Stimulated activated effector memory CD8-positive, alpha-beta T cell treated with anti-CD3 and anti-CD28 coated beads, Interleukin-12 subunit alpha, Interleukin-12 subunit beta, amount 100 ng/mL, for 72 hours (primary cell): ENCODE measurements around the gene GFOD2.

Source experiments
- ATAC-seq: fragments of 150-1000 bp; cut with Tn5 transposase; 2 replicates; pipeline ENCODE4 v1.10.0; 2021
- DNase-seq, 2 donors: peaks; one replicate each; pipeline ENCODE4 v3.0.0; 2021 to 2022; ENCODE audit warnings: low spot score in 2 of 2
- H3K27ac Mint-ChIP-seq: one replicate; pipeline ENCODE4 v1.8.0; 2022; ENCODE audit warnings: mild to moderate bottlenecking, mixed read lengths
- H3K36me3 Mint-ChIP-seq: one replicate; pipeline ENCODE4 v1.8.0; 2022; ENCODE audit warnings: mild to moderate bottlenecking, mixed read lengths
- H3K4me1 Mint-ChIP-seq: one replicate; pipeline ENCODE4 v1.8.0; 2022; ENCODE audit warnings: mixed read lengths
- H3K4me3 Mint-ChIP-seq: one replicate; pipeline ENCODE4 v1.8.0; 2022; ENCODE audit warnings: mild to moderate bottlenecking, mixed read lengths
- H3K9me3 Mint-ChIP-seq: one replicate; pipeline ENCODE4 v1.8.0; 2022; ENCODE audit warnings: mixed read lengths

The GFOD2 gene

DNA sequence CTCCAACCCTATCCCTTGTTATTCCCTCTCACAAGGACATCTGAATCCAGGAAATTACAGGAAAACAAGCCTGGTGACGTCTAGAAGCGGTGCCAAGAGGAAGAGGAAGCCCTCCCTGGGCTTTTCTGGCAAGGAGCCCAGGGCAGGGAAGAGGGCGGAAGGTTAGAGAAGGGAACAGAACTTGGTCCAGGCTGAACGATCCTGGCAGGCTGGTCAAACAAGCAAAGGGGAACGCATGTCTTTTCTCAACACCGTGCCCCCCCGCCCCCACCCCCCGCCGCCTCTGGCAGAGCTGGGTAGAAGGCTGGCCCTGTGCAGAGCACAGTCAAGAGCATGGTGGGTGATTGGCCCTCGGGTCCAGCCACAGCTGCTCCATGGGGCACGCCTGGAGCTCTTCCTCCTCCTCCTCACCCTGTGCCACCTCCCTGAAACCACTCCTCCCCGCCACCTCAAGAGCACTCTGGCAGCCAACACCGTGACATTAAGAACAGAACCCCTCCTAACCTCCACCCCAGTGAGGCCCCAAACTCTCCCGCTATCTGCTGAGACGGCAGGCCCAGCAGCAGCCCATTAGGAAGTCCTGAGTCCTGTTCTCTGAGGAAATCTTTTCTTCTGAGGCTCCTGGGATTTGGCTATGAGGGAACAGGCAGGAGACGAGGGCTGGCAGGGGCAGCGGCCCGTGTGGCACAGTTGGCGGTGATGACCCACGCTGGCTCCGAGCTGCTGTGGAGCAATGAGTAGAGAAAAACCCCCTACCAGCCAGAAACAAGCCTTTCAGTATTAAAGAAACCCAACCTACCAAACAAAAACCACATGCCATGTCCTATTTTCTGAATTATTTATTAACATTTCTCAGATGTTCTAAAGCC lies 45.2 kb downstream of the GFOD2 start:
- H3K27ac Mint-ChIP-seq = peak overlapping the region; percentile 92

GRCh38 chr16:67672739-67673662 lies 46.1 kb downstream of the GFOD2 start:
- Mint-ChIP-seq H3K4me1 (peaks cover 9% of the 10 kb centered on the region), H3K9me3 (no peaks in the 10 kb centered on the region), H3K36me3 (peaks cover 13% of the 10 kb centered on the region), H3K27ac (peak overlapping the region; percentile 26), H3K4me3 (no peak overlapping the region)
- peak; percentile 42 for ATAC-seq
- DNase-seq = no peak

More for the DNA sequence above, 45.2 kb downstream of the GFOD2 start:
- H3K9me3 Mint-ChIP-seq = no peaks in the 10 kb centered on the region
- peaks cover 9% of the 10 kb centered on the region for H3K4me1 Mint-ChIP-seq
- DNase-seq (no peak), ATAC-seq (no peak)
- no peak overlapping the region for H3K4me3 Mint-ChIP-seq
- peaks cover 13% of the 10 kb centered on the region for H3K36me3 Mint-ChIP-seq

- Mint-ChIP-seq H3K36me3 (peaks cover 13% of the 10 kb centered on the region), H3K4me1 (peaks cover 9% of the 10 kb centered on the region), H3K9me3 (no peaks in the 10 kb centered on the region), H3K27ac (peak overlapping the region; percentile 26), H3K4me3 (no peak overlapping the region)
- DNase-seq (no peak), ATAC-seq (no peak)
These were observed 46.8 kb downstream of the GFOD2 start for GRCh38 chr16:67672306-67672705.

GRCh38 chr16:67669499-67670101 lies 49.5 kb downstream of the GFOD2 start:
- Mint-ChIP-seq H3K4me3 (no peak overlapping the region), H3K9me3 (no peaks in the 10 kb centered on the region), H3K27ac (no peak overlapping the region), H3K36me3 (peaks cover 3% of the 10 kb centered on the region), H3K4me1 (peaks cover 16% of the 10 kb centered on the region)
- DNase-seq = no peak
- ATAC-seq = no peak

DNA sequence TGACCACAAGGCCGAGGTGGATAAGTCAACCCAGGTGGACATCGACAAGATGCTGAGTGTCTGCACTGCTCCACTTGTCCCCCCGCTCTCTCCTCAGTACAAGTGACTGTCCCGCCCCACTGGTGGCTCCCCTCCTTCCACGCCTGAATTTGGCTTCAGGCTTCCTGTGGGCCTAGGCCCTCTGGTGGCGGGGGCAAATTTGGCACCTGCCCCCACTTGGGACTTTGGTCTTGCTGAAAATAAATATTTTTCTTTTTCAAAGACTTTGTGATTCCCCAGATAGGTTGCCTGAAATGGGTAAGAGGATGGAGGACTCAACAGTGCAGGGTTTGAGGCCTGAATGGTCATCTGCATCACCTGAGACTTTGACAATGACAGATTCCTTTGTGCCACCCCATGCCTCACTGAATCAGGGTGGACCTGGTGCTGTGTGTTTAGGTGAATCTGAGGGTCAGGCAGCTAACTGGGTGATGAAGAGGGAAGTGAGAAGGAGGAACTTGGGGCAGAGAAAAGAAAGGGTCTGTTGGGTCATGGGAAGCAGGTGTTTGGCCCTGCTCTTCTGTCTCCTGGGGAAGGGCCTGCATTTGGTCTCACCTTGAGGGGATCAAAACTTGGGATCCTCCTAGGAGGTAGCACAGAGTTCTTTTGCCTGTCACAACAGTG lies 50.5 kb downstream of the GFOD2 start:
- H3K27ac Mint-ChIP-seq = peak overlapping the region; percentile 49

DNA sequence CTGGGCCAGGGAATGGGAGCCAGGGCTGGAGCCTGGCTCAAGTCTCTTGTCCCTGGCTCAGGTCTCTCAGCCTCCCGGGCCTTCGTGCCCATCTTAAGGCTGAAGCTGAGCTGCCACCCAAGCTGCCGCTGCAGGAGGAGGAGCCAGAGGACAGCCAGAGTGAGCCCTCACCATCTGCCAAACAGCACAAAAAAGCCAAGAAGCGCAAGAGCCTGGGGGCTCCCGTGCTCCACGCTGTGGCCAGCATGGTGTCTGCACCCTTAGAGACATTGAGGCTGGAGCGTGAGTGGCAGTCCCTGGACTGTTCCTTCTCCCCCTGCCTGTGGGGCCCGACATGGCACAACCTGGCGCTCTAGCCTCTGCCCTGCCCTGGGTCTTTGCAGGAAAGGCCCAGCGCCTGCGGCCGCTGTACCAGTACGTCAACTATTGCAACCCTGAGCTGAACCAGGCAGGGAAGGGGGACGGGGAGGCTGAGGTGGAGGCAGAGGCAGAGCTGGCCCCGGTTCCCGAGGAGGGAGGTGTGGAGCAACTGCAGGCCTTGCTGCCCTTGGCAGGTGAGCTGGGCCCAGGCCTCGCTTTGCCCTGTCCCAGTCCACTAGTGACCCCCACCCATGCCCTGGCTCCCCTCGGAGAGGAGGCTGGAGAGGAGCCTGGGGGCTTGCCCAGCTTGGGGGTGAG lies 51.2 kb downstream of the GFOD2 start:
- no peak overlapping the region for H3K27ac Mint-ChIP-seq

More for the DNA sequence above, 50.5 kb downstream of the GFOD2 start:
- no peak for DNase-seq
- no peaks in the 10 kb centered on the region for H3K36me3 Mint-ChIP-seq
- H3K9me3 Mint-ChIP-seq = no peaks in the 10 kb centered on the region
- no peak for ATAC-seq
- peaks cover 16% of the 10 kb centered on the region for H3K4me1 Mint-ChIP-seq
- peak overlapping the region; percentile 3 for H3K4me3 Mint-ChIP-seq

DNA sequence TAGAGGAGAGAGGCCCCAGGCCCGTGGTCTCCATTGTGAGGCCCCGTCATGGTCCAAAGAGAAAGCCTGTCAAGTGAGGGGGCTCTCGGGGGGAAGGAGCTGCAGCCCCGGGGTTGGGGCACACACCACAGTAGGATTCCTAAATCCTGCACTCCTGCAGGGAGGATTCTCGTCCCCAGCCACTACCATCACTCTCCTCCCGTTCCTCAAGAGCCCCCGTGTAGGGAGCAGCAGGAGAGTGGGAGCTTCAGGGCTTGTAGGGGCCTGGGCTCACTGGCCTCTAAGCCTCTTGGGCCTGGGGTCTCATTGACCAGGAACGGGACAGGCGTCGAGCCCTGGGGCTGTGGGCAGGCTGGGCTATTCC lies 51.7 kb downstream of the GFOD2 start:
- ATAC-seq (no peak), DNase-seq (no peak)
- Mint-ChIP-seq H3K4me1 (peaks cover 16% of the 10 kb centered on the region), H3K27ac (peak overlapping the region; percentile 87), H3K36me3 (no peaks in the 10 kb centered on the region), H3K4me3 (peak overlapping the region; percentile 81), H3K9me3 (no peaks in the 10 kb centered on the region)

More for the DNA sequence above, 51.2 kb downstream of the GFOD2 start:
- Mint-ChIP-seq H3K36me3 (no peaks in the 10 kb centered on the region), H3K4me1 (peaks cover 16% of the 10 kb centered on the region), H3K9me3 (no peaks in the 10 kb centered on the region), H3K4me3 (peak overlapping the region; percentile 81)
- ATAC-seq (peak; percentile 87), DNase-seq (peak; percentile 44 to 79)

GRCh38 chr16:67666559-67667452 lies 52.3 kb downstream of the GFOD2 start, which contains the start of the genes C16orf86 and ENKD1:
C16orf86 (plus strand) TSS chr16:67666814; CDS start chr16:67666971, 157 bp downstream.
ENKD1 (minus strand) TSS chr16:67666750; CDS start chr16:67666442, 308 bp downstream.
- ATAC-seq = peak; percentile 80
- Mint-ChIP-seq H3K9me3 (no peaks in the 10 kb centered on the region), H3K4me1 (peaks cover 17% of the 10 kb centered on the region), H3K27ac (peak within 1 kb of the TSS; percentile 87), H3K4me3 (peak within 1 kb of the TSS; percentile 81), H3K36me3 (no peaks in the 10 kb centered on the region)
- peak; percentile 67 to 86 for DNase-seq

- Mint-ChIP-seq H3K4me1 (peaks cover 24% of the 10 kb centered on the region), H3K27ac (peak overlapping the region; percentile 87), H3K4me3 (peak overlapping the region; percentile 81), H3K9me3 (no peaks in the 10 kb centered on the region), H3K36me3 (peaks cover 4% of the 10 kb centered on the region)
- ATAC-seq (peak; percentile 9), DNase-seq (no peak)
These were observed 53.0 kb downstream of the GFOD2 start for GRCh38 chr16:67666032-67666551.

DNA sequence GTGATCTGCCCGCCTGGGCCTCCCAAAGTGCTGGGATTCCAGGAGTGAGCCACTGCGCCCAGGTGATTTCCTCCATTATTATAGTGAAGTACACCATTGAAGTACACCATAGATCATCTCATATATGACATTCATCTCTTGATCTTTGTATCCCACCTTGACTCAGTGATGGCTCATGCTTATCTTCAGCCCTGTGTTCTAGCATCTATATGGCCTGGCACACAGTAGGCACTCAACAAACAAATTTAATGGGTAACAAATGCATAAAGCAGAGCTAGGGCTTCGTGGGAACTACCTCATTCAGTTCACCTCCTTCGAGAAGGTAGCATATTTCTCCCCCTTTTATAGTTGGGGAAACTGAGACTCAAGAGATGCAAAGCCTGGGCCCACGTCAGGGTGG lies 53.5 kb downstream of the GFOD2 start:
- H3K4me1 Mint-ChIP-seq = peaks cover 28% of the 10 kb centered on the region
- DNase-seq (no peak), ATAC-seq (no peak)
- peak overlapping the region; percentile 81 for H3K4me3 Mint-ChIP-seq
- H3K36me3 Mint-ChIP-seq = peaks cover 9% of the 10 kb centered on the region
- no peaks in the 10 kb centered on the region for H3K9me3 Mint-ChIP-seq
- no peak overlapping the region for H3K27ac Mint-ChIP-seq

- Mint-ChIP-seq H3K36me3 (peaks cover 13% of the 10 kb centered on the region), H3K9me3 (no peaks in the 10 kb centered on the region), H3K27ac (peak overlapping the region; percentile 82), H3K4me3 (peak overlapping the region; percentile 81), H3K4me1 (peaks cover 28% of the 10 kb centered on the region)
- DNase-seq = no peak
- no peak for ATAC-seq
These were observed 54.2 kb downstream of the GFOD2 start for GRCh38 chr16:67664871-67665270.

- H3K27ac Mint-ChIP-seq = peak overlapping the region; percentile 82
- H3K4me1 Mint-ChIP-seq = peaks cover 33% of the 10 kb centered on the region
- H3K36me3 Mint-ChIP-seq = peaks cover 17% of the 10 kb centered on the region
- no peak overlapping the region for H3K4me3 Mint-ChIP-seq
- no peak for ATAC-seq
- no peak for DNase-seq
- no peaks in the 10 kb centered on the region for H3K9me3 Mint-ChIP-seq
These were observed 54.9 kb downstream of the GFOD2 start for GRCh38 chr16:67664258-67664657.

- peaks cover 37% of the 10 kb centered on the region for H3K4me1 Mint-ChIP-seq
These were observed 55.3 kb downstream of the GFOD2 start for GRCh38 chr16:67663877-67664222.

More at GRCh38 chr16:67663877-67664222, 55.3 kb downstream of the GFOD2 start:
- H3K27ac Mint-ChIP-seq = no peak overlapping the region
- H3K4me3 Mint-ChIP-seq = no peak overlapping the region
- H3K9me3 Mint-ChIP-seq = no peaks in the 10 kb centered on the region
- ATAC-seq (no peak), DNase-seq (no peak)
- H3K36me3 Mint-ChIP-seq = peaks cover 21% of the 10 kb centered on the region
